Large intestine (tissue), 3 donors: ENCODE results near the gene LTF. TPM values are rescaled to one million over a fixed set of nuclear protein-coding genes. Genes with fewer than 3 reads are reported as not detected.
"Not testable (repeated sequence)": the region's sequence is repeated elsewhere in the genome, so short reads cannot be mapped to it uniquely, and the experiment has no call there.

Source experiments
- DNase-seq, 2 donors: peaks; one replicate each; pipeline versions ENCODE4 v3.0.0 to v3.0.0-alpha.2; 2013
- H3K27ac ChIP-seq: one replicate; pipeline ENCODE4 v1.5.1; 2013; ENCODE audit warnings: low read length
- H3K27me3 ChIP-seq: 2 replicates; pipeline ENCODE4 v1.6.1; 2013; ENCODE audit warnings: low read length; ENCODE audit not compliant: control insufficient read depth, insufficient read depth
- H3K36me3 ChIP-seq: 2 replicates; pipeline ENCODE4 v1.6.1; 2013; ENCODE audit warnings: low read length; ENCODE audit not compliant: control insufficient read depth, insufficient read depth
- H3K4me1 ChIP-seq: one replicate; pipeline ENCODE4 v1.6.1; 2013; ENCODE audit warnings: low read length; ENCODE audit not compliant: control insufficient read depth, insufficient read depth
- H3K4me3 ChIP-seq: one replicate; pipeline ENCODE4 v1.5.1; 2013; ENCODE audit warnings: low read length
- H3K9me3 ChIP-seq: one replicate; pipeline ENCODE4 v1.6.1; 2013; ENCODE audit warnings: mild to moderate bottlenecking, low read depth, low read length, moderate library complexity; ENCODE audit not compliant: control insufficient read depth
- WGBS: methylation state at CpG from one replicate; pipeline ENCODE4 v1.1.5; 2013; ENCODE audit warnings: low lambda C conversion rate; ENCODE audit not compliant: insufficient coverage; 5-methylcytosine and 5-hydroxymethylcytosine counted together
- polyA plus RNA-seq: library from polyadenylated mRNA; unstranded; fragments of 120-200 nt; gene quantifications from one replicate; pipeline ENCODE4 v1.2.1, GENCODE V29; 2013

LTF gene
- polyA plus RNA-seq, 1 donor = 2.6 TPM

DNA sequence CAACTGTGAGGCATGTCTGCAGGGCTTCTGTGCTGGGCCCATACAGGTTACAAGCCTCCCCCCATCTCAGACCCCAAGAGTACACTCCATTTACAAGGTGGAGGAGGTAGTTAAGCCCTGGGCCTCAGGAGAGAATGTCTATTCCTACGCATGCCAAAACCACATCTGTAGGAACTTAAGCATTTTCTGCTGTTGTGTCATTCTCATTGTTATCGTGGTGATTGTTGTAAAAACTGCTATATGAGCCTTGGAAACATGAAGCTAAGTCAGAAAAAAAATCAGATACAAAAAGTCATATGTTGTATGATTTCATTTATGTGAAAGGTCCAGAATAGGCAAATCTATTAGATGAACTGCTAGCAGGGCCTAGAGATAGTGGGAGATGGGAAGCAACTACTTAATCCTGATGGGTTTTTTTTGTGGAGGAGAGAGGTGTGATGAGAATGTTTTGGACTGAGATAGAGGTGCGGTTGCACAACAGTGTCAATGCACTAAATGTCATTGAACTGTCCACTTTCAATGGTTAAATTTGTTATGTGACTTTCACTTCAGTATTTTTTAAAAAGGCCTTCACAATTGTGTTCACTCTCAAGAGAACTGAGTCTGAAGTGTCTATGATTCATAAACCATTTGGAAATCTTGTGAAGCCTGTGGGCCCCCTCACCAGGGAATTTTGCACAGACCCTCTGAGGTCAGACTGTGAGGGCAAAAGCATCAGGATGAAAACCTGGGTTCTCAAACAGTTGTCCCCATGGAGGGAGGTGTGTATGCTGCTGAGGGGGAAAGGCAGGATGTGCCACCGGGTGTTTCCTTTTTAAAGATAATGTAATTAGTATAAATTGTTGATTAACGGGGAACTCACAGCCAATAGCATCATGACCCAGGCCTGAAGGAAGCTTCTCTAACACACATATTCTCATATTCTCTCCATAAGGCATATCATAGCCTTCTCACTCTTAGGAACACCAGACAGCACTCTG is 36.2 kb upstream of the LTF start:
- Histone ChIP-seq H3K4me3 (no peak overlapping the region), H3K36me3 (no peaks in the 10 kb centered on the region), H3K4me1 (peaks cover 6% of the 10 kb centered on the region), H3K27me3 (no peaks in the 10 kb centered on the region), H3K9me3 (no peaks in the 10 kb centered on the region), H3K27ac (no peak overlapping the region)
- DNase-seq = no peak
- 100% methylated on average over 1 of the region's 5 CpGs for WGBS

DNA sequence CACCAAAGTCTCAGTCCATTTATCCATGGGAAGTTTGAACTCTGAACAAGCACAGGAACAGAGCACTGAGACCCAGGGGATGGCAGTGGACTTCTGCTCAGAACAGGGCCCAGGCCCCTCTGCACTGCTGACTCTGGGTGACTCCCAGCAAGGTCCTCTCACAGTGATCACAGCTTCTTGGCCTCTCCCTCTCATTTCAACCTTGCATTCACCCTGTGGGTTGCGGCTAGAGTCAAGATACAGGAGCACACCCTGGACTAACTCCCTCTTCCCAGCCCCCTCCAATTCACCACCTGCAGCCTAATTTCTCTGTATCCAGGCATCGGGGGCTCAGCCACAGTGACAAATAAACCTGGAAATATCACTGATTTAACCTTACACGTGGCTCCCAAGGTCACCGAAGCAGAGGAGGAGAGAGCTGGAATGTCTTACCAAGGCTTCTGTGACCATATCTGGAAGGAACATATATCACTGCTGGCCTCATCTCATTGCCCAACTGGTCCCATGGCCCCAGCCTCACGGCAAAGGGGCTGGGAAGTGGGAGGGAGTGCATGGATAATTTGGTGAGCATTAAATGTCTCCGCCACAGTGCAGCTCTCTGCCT is 34.3 kb upstream of the LTF start:
- WGBS = no CpG with 5 or more reads among the region's 6 CpGs
- H3K4me3 ChIP-seq = no peak overlapping the region
- H3K9me3 ChIP-seq = no peaks in the 10 kb centered on the region
- H3K27me3 ChIP-seq = no peaks in the 10 kb centered on the region
- no peaks in the 10 kb centered on the region for H3K36me3 ChIP-seq
- no peak overlapping the region for H3K27ac ChIP-seq
- H3K4me1 ChIP-seq = peaks cover 6% of the 10 kb centered on the region
- peak in 1 of 2 donors; percentile 24 for DNase-seq

DNA sequence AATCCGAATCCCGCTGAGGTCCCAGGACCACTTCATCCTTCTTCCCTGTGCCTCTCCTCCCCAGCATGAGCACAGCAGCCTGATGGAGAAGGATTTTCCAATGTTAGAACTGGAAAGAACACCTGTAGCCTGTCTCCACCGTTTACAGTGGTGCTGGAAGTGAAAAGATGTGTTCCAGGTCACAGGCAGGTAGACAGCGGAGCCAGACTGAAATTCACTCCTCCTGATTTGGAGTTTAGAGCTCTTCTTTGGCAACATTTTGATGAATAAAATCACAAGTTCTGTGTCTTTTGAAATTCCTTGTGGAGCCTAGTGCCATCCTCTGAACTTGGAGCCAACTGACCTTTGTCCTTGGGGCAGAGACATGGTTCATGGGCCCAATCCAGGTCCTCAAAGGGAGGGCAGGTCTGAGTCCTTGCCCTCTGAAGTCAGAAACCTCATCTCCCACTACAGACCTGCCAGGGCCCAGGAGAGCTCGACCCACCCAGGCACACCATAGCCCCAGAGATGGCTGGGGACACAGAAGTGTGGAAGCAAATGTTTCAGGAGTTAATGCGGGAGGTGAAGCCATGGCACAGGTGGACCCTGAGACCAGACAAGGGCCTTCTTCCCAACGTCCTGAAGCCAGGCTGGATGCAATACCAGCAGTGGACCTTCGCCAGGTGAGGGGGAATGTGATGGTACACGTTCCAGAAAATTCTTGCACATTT is 33.0 kb upstream of the LTF start, which contains the start of gene RTP3:
RTP3 (plus strand) TSS at position 421 of the 710 bp plus-strand sequence; CDS start at position 508, 87 bp downstream.
- H3K4me1 ChIP-seq = peaks cover 9% of the 10 kb centered on the region
- H3K4me3 ChIP-seq = no peak within 1 kb of the TSS
- no peaks in the 10 kb centered on the region for H3K27me3 ChIP-seq
- no peaks in the 10 kb centered on the region for H3K36me3 ChIP-seq
- WGBS = no CpG with 5 or more reads among the region's 9 CpGs
- no peak within 1 kb of the TSS for H3K27ac ChIP-seq
- H3K9me3 ChIP-seq = no peaks in the 10 kb centered on the region
- DNase-seq = no peak

- Histone ChIP-seq H3K4me3 (no peak overlapping the region), H3K27ac (no peak overlapping the region), H3K4me1 (peaks cover 9% of the 10 kb centered on the region), H3K27me3 (no peaks in the 10 kb centered on the region), H3K36me3 (no peaks in the 10 kb centered on the region), H3K9me3 (no peaks in the 10 kb centered on the region)
- no peak for DNase-seq
- no CpG with 5 or more reads among the region's 9 CpGs for WGBS
Observed at GRCh38 chr3:46496746-46497555, 32.2 kb upstream of the LTF start.

- 80% methylated on average over 2 of the region's 5 CpGs for WGBS
- H3K9me3 ChIP-seq = no peaks in the 10 kb centered on the region
- no peak overlapping the region for H3K4me3 ChIP-seq
- H3K4me1 ChIP-seq = peaks cover 9% of the 10 kb centered on the region
- no peak overlapping the region for H3K27ac ChIP-seq
- H3K36me3 ChIP-seq = no peaks in the 10 kb centered on the region
- DNase-seq = no peak
- no peaks in the 10 kb centered on the region for H3K27me3 ChIP-seq
Observed at GRCh38 chr3:46495901-46496456, 31.3 kb upstream of the LTF start.

- WGBS = no CpG with 5 or more reads among the region's 33 CpGs
- not testable (repeated sequence) for H3K9me3 ChIP-seq, H3K27ac ChIP-seq, H3K4me1 ChIP-seq, H3K36me3 ChIP-seq, H3K27me3 ChIP-seq, DNase-seq, H3K4me3 ChIP-seq
Observed at GRCh38 chr3:46494491-46494890, 29.8 kb upstream of the LTF start.

DNA sequence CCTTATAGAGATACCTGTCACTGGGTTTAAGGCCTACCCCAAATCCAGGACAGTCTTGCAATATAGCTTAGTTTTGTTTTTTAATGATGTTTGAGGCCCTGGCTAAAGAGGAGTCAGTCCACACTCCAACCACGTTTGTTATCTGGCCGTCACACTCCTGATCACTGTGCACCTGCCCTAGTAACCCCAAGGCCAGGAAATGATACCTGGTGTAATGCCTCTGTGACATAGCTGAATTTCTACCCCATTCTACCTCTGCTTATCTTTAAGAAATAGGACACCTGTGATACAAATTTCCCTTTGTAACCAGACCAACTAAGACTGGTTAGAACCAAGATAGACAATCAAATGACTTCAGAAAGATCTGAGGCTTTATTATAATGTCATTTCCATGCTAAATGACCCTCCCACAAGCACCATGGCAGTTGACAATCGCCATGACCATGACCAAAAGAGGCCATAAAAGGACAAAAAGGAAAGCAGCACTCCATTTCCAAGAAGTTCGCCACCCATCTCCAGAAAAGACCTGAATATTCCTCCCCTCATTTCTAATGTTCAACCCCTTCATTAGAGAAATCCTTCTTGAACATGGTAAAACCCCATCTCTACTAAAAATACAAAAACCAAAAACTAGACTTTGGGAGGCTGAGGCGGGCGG is 28.3 kb upstream of the LTF start:
- Histone ChIP-seq H3K9me3 (no peaks in the 10 kb centered on the region), H3K27ac (no peak overlapping the region), H3K4me1 (peaks cover 15% of the 10 kb centered on the region), H3K36me3 (no peaks in the 10 kb centered on the region), H3K4me3 (no peak overlapping the region), H3K27me3 (no peaks in the 10 kb centered on the region)
- DNase-seq = peak; percentile 35 to 65
- WGBS = no CpG with 5 or more reads among the region's 6 CpGs

DNA sequence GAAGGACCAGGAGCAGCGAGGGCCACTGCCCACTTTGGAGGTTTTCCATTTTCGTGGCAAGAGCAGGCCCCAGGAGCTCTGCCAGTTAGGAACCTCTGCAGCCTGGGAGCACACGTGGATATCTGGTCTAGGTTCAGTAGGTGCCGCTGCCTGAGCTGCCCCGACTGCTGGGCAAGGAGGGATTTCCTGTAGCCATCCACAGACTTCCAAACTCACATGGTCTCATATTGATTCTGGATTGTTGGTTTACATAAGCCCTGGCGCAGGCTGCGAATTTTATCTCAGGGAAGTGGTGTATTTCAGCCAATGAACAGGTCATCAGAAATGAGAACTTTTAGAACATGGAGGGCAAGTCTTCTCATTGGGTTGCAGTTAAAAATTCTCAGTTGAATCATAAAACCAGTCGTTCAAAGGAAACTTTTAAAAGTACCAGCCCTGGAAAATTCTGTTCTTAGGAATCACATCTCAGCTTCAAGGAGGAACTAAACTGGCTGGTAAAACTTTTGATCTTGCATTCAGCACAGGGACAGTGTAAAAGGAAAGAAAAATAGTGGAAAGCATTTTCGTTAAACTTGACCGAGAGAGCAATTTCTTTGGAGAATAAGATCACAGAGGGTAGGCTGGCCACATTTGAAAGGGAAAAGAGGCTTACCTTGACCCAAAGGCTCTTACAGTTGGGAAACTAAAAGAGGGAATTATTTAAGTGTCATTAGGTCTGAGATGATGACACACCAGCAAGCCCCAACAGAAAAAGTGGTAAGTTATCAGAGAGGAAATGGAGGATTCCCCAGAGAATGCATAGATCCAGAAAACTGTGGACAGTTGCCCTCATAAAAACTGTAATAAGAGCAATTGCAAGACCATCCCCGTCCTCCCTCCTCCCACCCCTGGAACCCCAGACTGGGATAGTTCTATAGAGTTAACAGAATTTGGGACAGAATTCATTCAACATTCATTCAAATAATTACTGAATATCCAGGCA is 26.7 kb upstream of the LTF start:
- H3K4me3 ChIP-seq = no peak overlapping the region
- no peak for DNase-seq
- peaks cover 12% of the 10 kb centered on the region for H3K4me1 ChIP-seq
- H3K27ac ChIP-seq = no peak overlapping the region
- 71% methylated on average over 1 of the region's 11 CpGs for WGBS
- no peaks in the 10 kb centered on the region for H3K36me3 ChIP-seq
- H3K27me3 ChIP-seq = no peaks in the 10 kb centered on the region
- no peaks in the 10 kb centered on the region for H3K9me3 ChIP-seq
